CD14-positive monocyte (primary cell): ENCODE data around the gene GAGE10. TPM values are rescaled to one million over a fixed set of nuclear protein-coding genes. Genes with fewer than 3 reads are reported as not detected.

ENCODE experiments used
- DNase-seq, 3 donors: peaks; one replicate each; pipeline ENCODE4 v3.0.0-alpha.2; 2011 to 2022
- H2AFZ ChIP-seq: 2 replicates; pipeline ENCODE4 v1.6.0; 2012; ENCODE audit warnings: mild to moderate bottlenecking, low read depth, low read length, inconsistent platforms; ENCODE audit not compliant: insufficient read depth, poor library complexity, severe bottlenecking
- H3K27ac ChIP-seq, 2 donors: 1 replicate in 1 of 2; 2 replicates in 1 of 2; pipeline ENCODE4 v1.5.1; 2012 to 2013; ENCODE audit warnings: low read length in 2 of 2, control low read depth in 1 of 2, inconsistent platforms in 1 of 2, low read depth in 1 of 2, mild to moderate bottlenecking in 1 of 2
- H3K27me3 ChIP-seq, 2 donors: one replicate each; pipeline versions ENCODE4 v1.6.0 to v1.6.1; 2011 to 2013; ENCODE audit warnings: low read length in 2 of 2; ENCODE audit not compliant: control insufficient read depth in 2 of 2, insufficient read depth in 2 of 2
- H3K36me3 ChIP-seq, 2 donors: replicated peaks in 1 of 2; 1 replicate in 1 of 2; 2 replicates in 1 of 2; pipeline versions ENCODE4 v1.5.1 to v1.6.1; 2012 to 2013; ENCODE audit warnings: low read length in 2 of 2, control low read depth in 1 of 2, inconsistent platforms in 1 of 2, mild to moderate bottlenecking in 1 of 2; ENCODE audit not compliant: insufficient read depth in 2 of 2, control insufficient read depth in 1 of 2
- H3K4me1 ChIP-seq, 2 donors: 1 replicate in 1 of 2; 2 replicates in 1 of 2; pipeline versions ENCODE4 v1.5.1 to v1.6.1; 2012 to 2013; ENCODE audit warnings: low read length in 2 of 2, control low read depth in 1 of 2, inconsistent platforms in 1 of 2, mild to moderate bottlenecking in 1 of 2, moderate library complexity in 1 of 2; ENCODE audit not compliant: insufficient read depth in 2 of 2, control insufficient read depth in 1 of 2
- H3K4me2 ChIP-seq: replicated peaks from 2 replicates; pipeline ENCODE3; 2012; ENCODE audit warnings: low read length, moderate library complexity, mild to moderate bottlenecking; ENCODE audit not compliant: poor library complexity, severe bottlenecking; ENCODE audit errors: extremely low read depth
- H3K4me3 ChIP-seq, 3 experiments: fragments of 200-600 bp in 1 of 3; sonication (generic) in 1 of 3; replicated peaks in 1 of 3; 1 replicate in 2 of 3; 2 replicates in 1 of 3; pipeline ENCODE4 v1.5.1; 2011 to 2013; ENCODE audit warnings: low read length in 3 of 3, mild to moderate bottlenecking in 3 of 3, control low read depth in 2 of 3, low read depth in 2 of 3, inconsistent platforms in 1 of 3, moderate library complexity in 1 of 3
- H3K79me2 ChIP-seq: 2 replicates; pipeline ENCODE4 v1.6.0; 2012; ENCODE audit warnings: mild to moderate bottlenecking, control low read depth, inconsistent platforms, low read length, moderate library complexity; ENCODE audit not compliant: insufficient read depth
- H3K9ac ChIP-seq: 2 replicates; pipeline ENCODE4 v1.6.0; 2017; ENCODE audit warnings: low read length, mild to moderate bottlenecking; ENCODE audit not compliant: insufficient read depth, poor library complexity, severe bottlenecking
- H3K9me3 ChIP-seq, 2 donors: replicated peaks in 1 of 2; 1 replicate in 1 of 2; 2 replicates in 1 of 2; pipeline versions ENCODE4 v1.5.1 to v1.6.1; 2012 to 2013; ENCODE audit warnings: low read length in 2 of 2, control low read depth in 1 of 2; ENCODE audit not compliant: control insufficient read depth in 1 of 2, insufficient read depth in 1 of 2
- H4K20me1 ChIP-seq: 2 replicates; pipeline ENCODE4 v1.6.0; 2012; ENCODE audit warnings: mild to moderate bottlenecking, low read length, control low read depth, moderate library complexity; ENCODE audit not compliant: insufficient read depth
- H3K27ac Mint-ChIP-seq, 7 donors: one replicate each; pipeline ENCODE4 v1.8.0; 2020; ENCODE audit warnings: mild to moderate bottlenecking in 7 of 7, mixed read lengths in 7 of 7, moderate library complexity in 6 of 7, inconsistent platforms in 2 of 7
- H3K27me3 Mint-ChIP-seq, 3 donors: one replicate each; pipeline ENCODE4 v1.8.0; 2021 to 2022; ENCODE audit warnings: low read depth in 3 of 3, mild to moderate bottlenecking in 3 of 3, mixed read lengths in 3 of 3, moderate library complexity in 3 of 3, inconsistent platforms in 1 of 3
- H3K36me3 Mint-ChIP-seq, 2 donors: one replicate each; pipeline ENCODE4 v1.8.0; 2020; ENCODE audit warnings: mixed read lengths in 2 of 2, inconsistent platforms in 1 of 2, mild to moderate bottlenecking in 1 of 2
- H3K4me1 Mint-ChIP-seq: one replicate; pipeline ENCODE4 v1.8.0; 2020; ENCODE audit warnings: mild to moderate bottlenecking, mixed read lengths
- H3K4me3 Mint-ChIP-seq, 2 donors: one replicate each; pipeline ENCODE4 v1.8.0; 2020; ENCODE audit warnings: mild to moderate bottlenecking in 2 of 2, mixed read lengths in 2 of 2, moderate library complexity in 1 of 2
- H3K9me3 Mint-ChIP-seq, 7 donors: one replicate each; pipeline ENCODE4 v1.8.0; 2020 to 2022; ENCODE audit warnings: mixed read lengths in 7 of 7, mild to moderate bottlenecking in 6 of 7, moderate library complexity in 6 of 7, inconsistent platforms in 2 of 7
- WGBS: methylation state at CpG from one replicate; pipeline ENCODE4 v1.1.5; 2013; ENCODE audit warnings: missing lambda C conversion rate; ENCODE audit not compliant: insufficient coverage; 5-methylcytosine and 5-hydroxymethylcytosine counted together
- intact Hi-C, 2 donors: fragments of 100-400 bp; cut with micrococcal nuclease; formaldehyde crosslinking; loops; one replicate each; pipeline versions ENCODE4 v1.15.0 to v1.15.1; 2023
- polyA plus RNA-seq, 3 donors: library from polyadenylated mRNA; depleted of rRNA in 1 of 3; unstranded in 2 of 3; stranded (reverse) in 1 of 3; fragments of 300-500 nt in 2 of 3; fragments of >200 nt in 1 of 3; fragmentation: Illumina TruSeq in 2 of 3; gene quantifications; 1 replicate in 2 of 3; 2 replicates in 1 of 3; pipeline ENCODE4 v1.2.3, GENCODE V29; 2012 to 2021
- TF ChIP-seq, protein P1 (sequence below): fragments of 200-600 bp; IDR thresholded peaks from one replicate; pipeline ENCODE4 v1.8.0; 2022; ENCODE audit warnings: antibody characterized with exemption, mild to moderate bottlenecking

The GAGE10 gene
- polyA plus RNA-seq, 3 donors = not detected

DNA sequence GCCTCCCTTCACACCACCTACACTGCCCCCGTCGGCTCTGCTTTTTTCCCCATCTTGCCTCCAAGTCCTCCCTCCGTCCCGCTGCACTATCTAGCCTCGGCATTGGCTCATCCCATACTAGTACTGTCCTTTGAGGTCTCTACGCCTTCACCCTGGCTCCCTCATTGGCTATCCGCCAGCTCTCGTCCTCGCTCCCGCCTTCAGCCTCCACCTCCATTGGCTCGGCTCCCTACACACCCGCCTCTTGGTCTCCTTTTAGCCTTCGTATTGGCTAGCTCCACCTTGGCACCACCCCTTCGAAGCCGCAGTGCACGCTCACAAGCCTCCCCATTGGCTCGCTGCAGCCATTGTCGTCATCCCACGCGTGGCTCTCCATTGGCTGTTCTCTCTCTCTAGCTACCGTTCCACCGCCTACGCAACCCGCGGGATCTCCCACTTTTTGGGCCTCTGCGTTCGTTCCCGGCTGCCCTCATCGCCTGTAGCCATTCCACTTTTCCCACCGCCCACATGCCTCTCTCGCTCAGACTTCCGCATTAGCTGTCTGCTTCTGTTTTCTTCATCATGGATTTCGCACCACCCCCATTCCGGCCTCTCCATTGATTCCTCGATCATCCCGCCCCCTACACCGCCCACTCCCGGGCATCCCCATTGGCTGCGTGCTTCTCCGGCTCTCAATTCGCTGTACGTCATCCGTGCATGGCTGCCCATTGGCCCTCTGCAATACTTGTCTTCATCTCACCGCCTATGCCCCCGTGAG lies 34.3 kb upstream of the GAGE10 start:
- Histone ChIP-seq H4K20me1 (no peaks in the 10 kb centered on the region), H3K27me3 (no peaks in the 10 kb centered on the region), H3K4me2 (peak overlapping the region; percentile 70), H3K9ac (peak overlapping the region; percentile 84), H3K4me1 (peaks cover 29 to 35% of the 10 kb centered on the region in 2 donors), H3K27ac (peak overlapping the region; percentile 92 to 97), H3K79me2 (peaks cover 36% of the 10 kb centered on the region), H3K9me3 (no peaks in the 10 kb centered on the region), H3K36me3 (no peaks in the 10 kb centered on the region), H3K4me3 (peak overlapping the region; percentile 47 to 79 (median 70)), H2AFZ (peak overlapping the region; percentile 83)
- peaks cover 29% of the 10 kb centered on the region for H3K4me1 Mint-ChIP-seq
- H3K4me3 Mint-ChIP-seq = peak overlapping the region; percentile 85 to 99
- H3K9me3 Mint-ChIP-seq = peaks cover 0 to 11% (median 2%) of the 10 kb centered on the region in 7 donors
- DNase-seq = peak; percentile 94 to 97 (median 96)
- peak overlapping the region; percentile 99 to 100 (median 100) for H3K27ac Mint-ChIP-seq
- 0% methylated on average over 37 of the region's 45 CpGs for WGBS
- TF ChIP-seq, protein P1, sequence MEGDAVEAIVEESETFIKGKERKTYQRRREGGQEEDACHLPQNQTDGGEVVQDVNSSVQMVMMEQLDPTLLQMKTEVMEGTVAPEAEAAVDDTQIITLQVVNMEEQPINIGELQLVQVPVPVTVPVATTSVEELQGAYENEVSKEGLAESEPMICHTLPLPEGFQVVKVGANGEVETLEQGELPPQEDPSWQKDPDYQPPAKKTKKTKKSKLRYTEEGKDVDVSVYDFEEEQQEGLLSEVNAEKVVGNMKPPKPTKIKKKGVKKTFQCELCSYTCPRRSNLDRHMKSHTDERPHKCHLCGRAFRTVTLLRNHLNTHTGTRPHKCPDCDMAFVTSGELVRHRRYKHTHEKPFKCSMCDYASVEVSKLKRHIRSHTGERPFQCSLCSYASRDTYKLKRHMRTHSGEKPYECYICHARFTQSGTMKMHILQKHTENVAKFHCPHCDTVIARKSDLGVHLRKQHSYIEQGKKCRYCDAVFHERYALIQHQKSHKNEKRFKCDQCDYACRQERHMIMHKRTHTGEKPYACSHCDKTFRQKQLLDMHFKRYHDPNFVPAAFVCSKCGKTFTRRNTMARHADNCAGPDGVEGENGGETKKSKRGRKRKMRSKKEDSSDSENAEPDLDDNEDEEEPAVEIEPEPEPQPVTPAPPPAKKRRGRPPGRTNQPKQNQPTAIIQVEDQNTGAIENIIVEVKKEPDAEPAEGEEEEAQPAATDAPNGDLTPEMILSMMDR = no peak
- intact Hi-C loops = no loop called here
- H3K27me3 Mint-ChIP-seq = peaks cover 0 to 8% (median 0%) of the 10 kb centered on the region in 3 donors
- no peaks in the 10 kb centered on the region for H3K36me3 Mint-ChIP-seq

- Mint-ChIP-seq H3K36me3 (peaks cover 0 to 2% of the 10 kb centered on the region in 2 donors), H3K4me1 (peaks cover 34% of the 10 kb centered on the region), H3K27me3 (peaks cover 0 to 8% (median 3%) of the 10 kb centered on the region in 3 donors), H3K27ac (peak within 1 kb of the TSS; percentile 99 to 100 (median 100)), H3K4me3 (peak within 1 kb of the TSS; percentile 85 to 99), H3K9me3 (peaks cover 0 to 11% (median 2%) of the 10 kb centered on the region in 7 donors)
- DNase-seq = peak in 1 of 3 donors; percentile 10
- peaks cover 36% of the 10 kb centered on the region for H3K79me2 ChIP-seq
- peak within 1 kb of the TSS; percentile 70 for H3K4me2 ChIP-seq
- H3K9me3 ChIP-seq = no peaks in the 10 kb centered on the region
- peak within 1 kb of the TSS; percentile 84 for H3K9ac ChIP-seq
- H4K20me1 ChIP-seq = no peaks in the 10 kb centered on the region
- intact Hi-C loops = no loop called here
- H3K4me3 ChIP-seq = peak within 1 kb of the TSS; percentile 54 to 79 (median 70)
- no peaks in the 10 kb centered on the region for H3K36me3 ChIP-seq
- H2AFZ ChIP-seq = peak within 1 kb of the TSS; percentile 83
- TF ChIP-seq, protein P1 = no peak
- WGBS = under 1% methylated on average over 41 of the region's 70 CpGs
- no peaks in the 10 kb centered on the region for H3K27me3 ChIP-seq
- H3K4me1 ChIP-seq = peaks cover 29 to 35% of the 10 kb centered on the region in 2 donors
- peak within 1 kb of the TSS; percentile 92 to 97 for H3K27ac ChIP-seq
Measured at GRCh38 chrX:49269767-49270248, 33.6 kb upstream of the GAGE10 start, which contains the start of gene PPP1R3F. Gene PPP1R3F, plus strand, starts transcription at chrX:49269793. Its CDS starts 77 bp downstream, at chrX:49269870.
